Activated naive CD4-positive, alpha-beta T cell treated with anti-CD3 and anti-CD28 coated beads for 36 hours (primary cell): Measurements from ENCODE around the gene PADI1. TPM values are rescaled to one million over a fixed set of nuclear protein-coding genes. Genes with fewer than 3 reads are reported as not detected.

Experiments used
- CTCF ChIA-PET: fragments of 350-600 bp; sonication (Branson Sonifier 250); formaldehyde crosslinking; loops from one replicate; lab custom pipeline; 2021; ENCODE audit warnings: antibody characterized with exemption; lab: Charles Lee
- DNase-seq: peaks from one replicate; pipeline ENCODE4 v3.0.0-alpha.2; 2020
- H3K27ac Mint-ChIP-seq: one replicate; pipeline ENCODE4 v1.8.0; 2021; ENCODE audit warnings: mild to moderate bottlenecking, mixed read lengths
- H3K27me3 Mint-ChIP-seq: one replicate; pipeline ENCODE4 v1.8.0; 2021; ENCODE audit warnings: low read depth, mixed read lengths
- H3K36me3 Mint-ChIP-seq: one replicate; pipeline ENCODE4 v1.8.0; 2021; ENCODE audit warnings: low read depth, mixed read lengths
- H3K4me1 Mint-ChIP-seq: one replicate; pipeline ENCODE4 v1.8.0; 2021; ENCODE audit warnings: low read depth, mixed read lengths
- H3K4me3 Mint-ChIP-seq: one replicate; pipeline ENCODE4 v1.8.0; 2021; ENCODE audit warnings: mild to moderate bottlenecking, moderate library complexity, mixed read lengths
- H3K9me3 Mint-ChIP-seq: one replicate; pipeline ENCODE4 v1.8.0; 2021; ENCODE audit warnings: mixed read lengths
- intact Hi-C: fragments of 100-400 bp; cut with micrococcal nuclease; formaldehyde crosslinking; loops from one replicate; pipeline ENCODE4 v1.15.1; 2023
- total RNA-seq, 2 experiments: library from RNA; stranded (reverse); gene quantifications; one replicate each; pipeline ENCODE4 v1.2.3, GENCODE V29; 2021

PADI1 gene
- total RNA-seq, 2 experiments from 2014 or later: not detected

- CTCF ChIA-PET: no interaction called here
- Mint-ChIP-seq H3K4me1 (peaks cover 9% of the 10 kb centered on the region), H3K36me3 (no peaks in the 10 kb centered on the region), H3K27ac (no peak overlapping the region), H3K27me3 (no peaks in the 10 kb centered on the region), H3K9me3 (no peaks in the 10 kb centered on the region), H3K4me3 (no peak overlapping the region)
- intact Hi-C loops: no loop called here
- DNase-seq: peak; percentile 2
These were observed 10.1 kb upstream of the PADI1 start for GRCh38 chr1:17194615-17195528.

GRCh38 chr1:17195731-17196130 lies 9.2 kb upstream of the PADI1 start:
- Mint-ChIP-seq H3K27me3 (no peaks in the 10 kb centered on the region), H3K4me3 (no peak overlapping the region), H3K27ac (no peak overlapping the region), H3K36me3 (no peaks in the 10 kb centered on the region), H3K9me3 (no peaks in the 10 kb centered on the region), H3K4me1 (peaks cover 15% of the 10 kb centered on the region)
- CTCF ChIA-PET: no interaction called here
- intact Hi-C loops: no loop called here
- peak; percentile 1 for DNase-seq

GRCh38 chr1:17196496-17197185 lies 8.3 kb upstream of the PADI1 start:
- Mint-ChIP-seq H3K27me3 (no peaks in the 10 kb centered on the region), H3K9me3 (no peaks in the 10 kb centered on the region), H3K4me3 (no peak overlapping the region), H3K27ac (no peak overlapping the region), H3K36me3 (no peaks in the 10 kb centered on the region), H3K4me1 (peaks cover 23% of the 10 kb centered on the region)
- intact Hi-C loops: no loop called here
- CTCF ChIA-PET: no interaction called here
- DNase-seq: peak; percentile 1

GRCh38 chr1:17197696-17198095 lies 7.2 kb upstream of the PADI1 start:
- intact Hi-C loops: no loop called here
- H3K36me3 Mint-ChIP-seq: no peaks in the 10 kb centered on the region
- no peaks in the 10 kb centered on the region for H3K27me3 Mint-ChIP-seq
- DNase-seq: peak; percentile 2
- H3K4me1 Mint-ChIP-seq: peaks cover 29% of the 10 kb centered on the region
- no peak overlapping the region for H3K27ac Mint-ChIP-seq
- no peaks in the 10 kb centered on the region for H3K9me3 Mint-ChIP-seq
- CTCF ChIA-PET: no interaction called here
- no peak overlapping the region for H3K4me3 Mint-ChIP-seq

- CTCF ChIA-PET: interaction anchor here (0.6 to 1.0 kb wide), 2 partner anchors 39 to 407 kb away, joined by 3 read pairs; no protein-coding TSS in a partner anchor
- H3K4me1 Mint-ChIP-seq: peaks cover 35% of the 10 kb centered on the region
- no peaks in the 10 kb centered on the region for H3K36me3 Mint-ChIP-seq
- peak; percentile 1 for DNase-seq
- no peaks in the 10 kb centered on the region for H3K27me3 Mint-ChIP-seq
- intact Hi-C loops: no loop called here
- no peak overlapping the region for H3K4me3 Mint-ChIP-seq
- H3K27ac Mint-ChIP-seq: no peak overlapping the region
- H3K9me3 Mint-ChIP-seq: no peaks in the 10 kb centered on the region
These were observed 6.3 kb upstream of the PADI1 start for GRCh38 chr1:17198476-17199258.

- CTCF ChIA-PET: interaction anchor here (0.6 to 1.3 kb wide), 2 partner anchors 37 to 406 kb away, joined by 3 read pairs; no protein-coding TSS in a partner anchor
- DNase-seq: peak; percentile 38
- Mint-ChIP-seq H3K36me3 (no peaks in the 10 kb centered on the region), H3K9me3 (no peaks in the 10 kb centered on the region), H3K27ac (no peak overlapping the region), H3K4me1 (peaks cover 37% of the 10 kb centered on the region), H3K27me3 (peaks cover 2% of the 10 kb centered on the region), H3K4me3 (no peak overlapping the region)
- intact Hi-C loops: no loop called here
These were observed 5.5 kb upstream of the PADI1 start for GRCh38 chr1:17199267-17200044.

- Mint-ChIP-seq H3K36me3 (no peaks in the 10 kb centered on the region), H3K27me3 (peaks cover 2% of the 10 kb centered on the region), H3K27ac (no peak overlapping the region), H3K9me3 (no peaks in the 10 kb centered on the region), H3K4me1 (peaks cover 39% of the 10 kb centered on the region), H3K4me3 (no peak overlapping the region)
- no peak for DNase-seq
- CTCF ChIA-PET: interaction anchor here (1.3 kb wide), 1 partner anchor 36 kb away, joined by 3 read pairs; no protein-coding TSS in a partner anchor
- intact Hi-C loops: no loop called here
These were observed 4.7 kb upstream of the PADI1 start for GRCh38 chr1:17200246-17200645.

GRCh38 chr1:17200756-17201155 lies 4.2 kb upstream of the PADI1 start:
- CTCF ChIA-PET: interaction anchor here (1.3 kb wide), 1 partner anchor 36 kb away, joined by 3 read pairs; no protein-coding TSS in a partner anchor
- no peaks in the 10 kb centered on the region for H3K9me3 Mint-ChIP-seq
- H3K4me3 Mint-ChIP-seq: no peak overlapping the region
- no peak overlapping the region for H3K27ac Mint-ChIP-seq
- H3K4me1 Mint-ChIP-seq: peaks cover 39% of the 10 kb centered on the region
- intact Hi-C loops: no loop called here
- H3K36me3 Mint-ChIP-seq: no peaks in the 10 kb centered on the region
- peaks cover 5% of the 10 kb centered on the region for H3K27me3 Mint-ChIP-seq
- DNase-seq: no peak

- peak; percentile 54 for DNase-seq
- no peaks in the 10 kb centered on the region for H3K36me3 Mint-ChIP-seq
- H3K27me3 Mint-ChIP-seq: peaks cover 6% of the 10 kb centered on the region
- no peak overlapping the region for H3K4me3 Mint-ChIP-seq
- intact Hi-C loops: no loop called here
- H3K4me1 Mint-ChIP-seq: peaks cover 39% of the 10 kb centered on the region
- no peaks in the 10 kb centered on the region for H3K9me3 Mint-ChIP-seq
- CTCF ChIA-PET: interaction anchor here (0.6 kb wide), 1 partner anchor 87 kb away, joined by 3 read pairs; no protein-coding TSS in a partner anchor
- no peak overlapping the region for H3K27ac Mint-ChIP-seq
These were observed 3.5 kb upstream of the PADI1 start for GRCh38 chr1:17201201-17202021.

- H3K27ac Mint-ChIP-seq: no peak overlapping the region
- H3K4me1 Mint-ChIP-seq: peaks cover 47% of the 10 kb centered on the region
- no peak for DNase-seq
- CTCF ChIA-PET: no interaction called here
- no peaks in the 10 kb centered on the region for H3K36me3 Mint-ChIP-seq
- H3K9me3 Mint-ChIP-seq: no peaks in the 10 kb centered on the region
- intact Hi-C loops: no loop called here
- H3K4me3 Mint-ChIP-seq: no peak overlapping the region
- peaks cover 8% of the 10 kb centered on the region for H3K27me3 Mint-ChIP-seq
These were observed 724 bp downstream of the PADI1 start for GRCh38 chr1:17205652-17206051.

- Mint-ChIP-seq H3K4me3 (no peak overlapping the region), H3K36me3 (no peaks in the 10 kb centered on the region), H3K27me3 (peaks cover 8% of the 10 kb centered on the region), H3K4me1 (peaks cover 42% of the 10 kb centered on the region), H3K9me3 (no peaks in the 10 kb centered on the region), H3K27ac (no peak overlapping the region)
- intact Hi-C loops: no loop called here
- no peak for DNase-seq
- CTCF ChIA-PET: no interaction called here
These were observed 1.3 kb downstream of the PADI1 start for GRCh38 chr1:17206196-17206595.
